Neutrophil (primary cell): Measurements from ENCODE around the gene CHI3L1.

Source experiments
- H3K27ac ChIP-seq: fragments of 200-600 bp; sonication (generic); 2 replicates; pipeline ENCODE4 v1.5.1; 2016; ENCODE audit warnings: mild to moderate bottlenecking, moderate library complexity
- H3K27me3 ChIP-seq: fragments of 200-600 bp; sonication (generic); 2 replicates; pipeline ENCODE4 v1.6.0; 2016; ENCODE audit warnings: mild to moderate bottlenecking
- H3K36me3 ChIP-seq: fragments of 200-600 bp; sonication (generic); 2 replicates; pipeline ENCODE4 v1.5.1; 2017
- H3K4me1 ChIP-seq, 2 experiments: fragments of 200-600 bp in 1 of 2; sonication (generic) in 1 of 2; 1 replicate in 1 of 2; 2 replicates in 1 of 2; pipeline versions ENCODE4 v1.5.1 to v1.6.1; 2013 to 2016; ENCODE audit warnings: low read depth in 1 of 2, low read length in 1 of 2, mild to moderate bottlenecking in 1 of 2, moderate library complexity in 1 of 2; ENCODE audit not compliant: control insufficient read depth in 1 of 2, insufficient read depth in 1 of 2
- H3K4me3 ChIP-seq, 2 experiments: fragments of 200-600 bp in 1 of 2; sonication (generic) in 1 of 2; 1 replicate in 1 of 2; 2 replicates in 1 of 2; pipeline ENCODE4 v1.5.1; 2013 to 2016; ENCODE audit warnings: low read depth in 1 of 2, low read length in 1 of 2, mild to moderate bottlenecking in 1 of 2, moderate library complexity in 1 of 2
- H3K9me3 ChIP-seq: fragments of 200-600 bp; sonication (generic); 2 replicates; pipeline ENCODE4 v1.5.1; 2016
- CTCF ChIP-seq: fragments of 200-600 bp; sonication (generic); IDR thresholded peaks from 2 replicates; pipeline ENCODE4 v1.5.1; 2016; ENCODE audit warnings: antibody characterized with exemption

Gene CHI3L1

GRCh38 chr1:203180611-203181330 is 5.7 kb downstream of the CHI3L1 start:
- Histone ChIP-seq H3K27ac (peak overlapping the region; percentile 95), H3K36me3 (peaks cover 83% of the 10 kb centered on the region), H3K4me3 (no peak overlapping the region), H3K9me3 (no peaks in the 10 kb centered on the region), H3K27me3 (no peaks in the 10 kb centered on the region), H3K4me1 (peaks cover 56 to 61% of the 10 kb centered on the region in 2 experiments)
- no peak for TF ChIP-seq CTCF

- TF ChIP-seq CTCF = no peak
- H3K4me1 ChIP-seq = peaks cover 50 to 53% of the 10 kb centered on the region in 2 experiments
These were observed 6.9 kb downstream of the CHI3L1 start for GRCh38 chr1:203179667-203180005.

GRCh38 chr1:203178821-203179666 is 7.5 kb downstream of the CHI3L1 start:
- H3K9me3 ChIP-seq = no peaks in the 10 kb centered on the region
- H3K27ac ChIP-seq = peak overlapping the region; percentile 95
- peaks cover 44 to 48% of the 10 kb centered on the region in 2 experiments for H3K4me1 ChIP-seq
- H3K4me3 ChIP-seq = no peak overlapping the region
- peaks cover 72% of the 10 kb centered on the region for H3K36me3 ChIP-seq
- no peak for TF ChIP-seq CTCF
- H3K27me3 ChIP-seq = no peaks in the 10 kb centered on the region

More at GRCh38 chr1:203179667-203180005, 6.9 kb downstream of the CHI3L1 start:
- H3K4me3 ChIP-seq = no peak overlapping the region
- H3K27ac ChIP-seq = peak overlapping the region; percentile 95
- no peaks in the 10 kb centered on the region for H3K9me3 ChIP-seq
- H3K27me3 ChIP-seq = no peaks in the 10 kb centered on the region
- H3K36me3 ChIP-seq = peaks cover 78% of the 10 kb centered on the region

DNA sequence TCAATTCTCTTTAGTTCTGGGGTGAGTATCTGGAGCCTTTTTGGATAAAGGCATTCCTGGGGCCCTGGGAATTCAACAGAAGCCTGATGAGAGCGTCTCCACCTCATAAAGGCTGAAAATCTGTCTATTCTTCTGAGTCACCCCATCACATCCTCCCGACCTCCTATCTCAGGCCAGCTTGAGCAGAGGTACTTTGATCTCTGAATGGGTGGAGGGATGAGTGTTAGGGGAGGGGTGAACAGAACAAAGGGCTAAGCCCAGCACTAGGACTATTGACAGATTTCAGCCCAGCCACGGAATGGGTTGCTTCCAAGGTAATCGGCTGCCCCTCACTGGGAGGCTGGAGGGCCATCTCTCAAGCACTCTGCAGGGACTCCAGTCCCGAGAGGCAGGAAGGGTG is 8.4 kb downstream of the CHI3L1 start:
- no peaks in the 10 kb centered on the region for H3K27me3 ChIP-seq

More for the DNA sequence above, 8.4 kb downstream of the CHI3L1 start:
- no peak for TF ChIP-seq CTCF
- H3K27ac ChIP-seq = peak overlapping the region; percentile 95
- peaks cover 34 to 38% of the 10 kb centered on the region in 2 experiments for H3K4me1 ChIP-seq
- H3K36me3 ChIP-seq = peaks cover 63% of the 10 kb centered on the region
- H3K9me3 ChIP-seq = no peaks in the 10 kb centered on the region
- H3K4me3 ChIP-seq = no peak overlapping the region
